ENCODE data around the gene LRCH4. TPM values are rescaled to one million over a fixed set of nuclear protein-coding genes. Genes with fewer than 3 reads are reported as not detected.

LRCH4 gene
- total RNA-seq, 4 donors from 2014 or later, result 36.2 to 53.2 (median 44.0) TPM

DNA sequence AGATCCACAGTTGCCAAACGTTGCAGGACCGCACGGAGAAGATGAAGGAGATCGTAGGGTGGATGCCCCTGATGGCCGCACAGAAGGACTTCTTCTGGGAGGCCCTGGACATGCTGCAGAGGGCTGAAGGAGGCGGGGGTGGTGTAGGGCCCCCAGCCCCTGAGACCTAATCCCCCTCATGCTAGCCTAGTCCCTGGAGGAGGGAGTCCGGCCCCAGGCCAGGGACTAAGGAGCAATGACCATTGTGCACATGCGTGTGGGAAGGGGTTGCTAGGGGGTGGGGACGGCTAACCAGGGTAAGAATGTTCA, 14.8 kb upstream of the LRCH4 start:
- no peaks in the 10 kb centered on the region for H3K9me3 ChIP-seq
- DNase-seq (ENCODE audit: extremely low spot score), result no peak
- TF ChIP-seq POLR2A (IDR thresholded peaks at IDR 0.05; ENCODE audit: low read depth) (no peak), EP300 (IDR thresholded peaks at IDR 0.05) (no peak)
- TF ChIP-seq, protein P1, sequence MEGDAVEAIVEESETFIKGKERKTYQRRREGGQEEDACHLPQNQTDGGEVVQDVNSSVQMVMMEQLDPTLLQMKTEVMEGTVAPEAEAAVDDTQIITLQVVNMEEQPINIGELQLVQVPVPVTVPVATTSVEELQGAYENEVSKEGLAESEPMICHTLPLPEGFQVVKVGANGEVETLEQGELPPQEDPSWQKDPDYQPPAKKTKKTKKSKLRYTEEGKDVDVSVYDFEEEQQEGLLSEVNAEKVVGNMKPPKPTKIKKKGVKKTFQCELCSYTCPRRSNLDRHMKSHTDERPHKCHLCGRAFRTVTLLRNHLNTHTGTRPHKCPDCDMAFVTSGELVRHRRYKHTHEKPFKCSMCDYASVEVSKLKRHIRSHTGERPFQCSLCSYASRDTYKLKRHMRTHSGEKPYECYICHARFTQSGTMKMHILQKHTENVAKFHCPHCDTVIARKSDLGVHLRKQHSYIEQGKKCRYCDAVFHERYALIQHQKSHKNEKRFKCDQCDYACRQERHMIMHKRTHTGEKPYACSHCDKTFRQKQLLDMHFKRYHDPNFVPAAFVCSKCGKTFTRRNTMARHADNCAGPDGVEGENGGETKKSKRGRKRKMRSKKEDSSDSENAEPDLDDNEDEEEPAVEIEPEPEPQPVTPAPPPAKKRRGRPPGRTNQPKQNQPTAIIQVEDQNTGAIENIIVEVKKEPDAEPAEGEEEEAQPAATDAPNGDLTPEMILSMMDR (IDR thresholded peaks at IDR 0.05), result no peak
- H3K27ac ChIP-seq (replicated peaks in 1 of 4), result no peak overlapping the region
- H3K4me1 ChIP-seq, result peaks cover 20 to 44% (median 39%) of the 10 kb centered on the region in 4 donors
- WGBS, result 85% methylated on average over 4 of the region's 9 CpGs
- no peak overlapping the region for H3K4me3 ChIP-seq
- no peaks in the 10 kb centered on the region for H3K27me3 ChIP-seq
- intact Hi-C loops (cut with DNase I), result loop anchor here (5.0 to 10.0 kb wide), 2 partner anchors 92 to 254 kb away; partner anchors contain the start of genes GIGYF1 and SLC12A9
- no peaks in the 10 kb centered on the region for H3K36me3 ChIP-seq

DNA sequence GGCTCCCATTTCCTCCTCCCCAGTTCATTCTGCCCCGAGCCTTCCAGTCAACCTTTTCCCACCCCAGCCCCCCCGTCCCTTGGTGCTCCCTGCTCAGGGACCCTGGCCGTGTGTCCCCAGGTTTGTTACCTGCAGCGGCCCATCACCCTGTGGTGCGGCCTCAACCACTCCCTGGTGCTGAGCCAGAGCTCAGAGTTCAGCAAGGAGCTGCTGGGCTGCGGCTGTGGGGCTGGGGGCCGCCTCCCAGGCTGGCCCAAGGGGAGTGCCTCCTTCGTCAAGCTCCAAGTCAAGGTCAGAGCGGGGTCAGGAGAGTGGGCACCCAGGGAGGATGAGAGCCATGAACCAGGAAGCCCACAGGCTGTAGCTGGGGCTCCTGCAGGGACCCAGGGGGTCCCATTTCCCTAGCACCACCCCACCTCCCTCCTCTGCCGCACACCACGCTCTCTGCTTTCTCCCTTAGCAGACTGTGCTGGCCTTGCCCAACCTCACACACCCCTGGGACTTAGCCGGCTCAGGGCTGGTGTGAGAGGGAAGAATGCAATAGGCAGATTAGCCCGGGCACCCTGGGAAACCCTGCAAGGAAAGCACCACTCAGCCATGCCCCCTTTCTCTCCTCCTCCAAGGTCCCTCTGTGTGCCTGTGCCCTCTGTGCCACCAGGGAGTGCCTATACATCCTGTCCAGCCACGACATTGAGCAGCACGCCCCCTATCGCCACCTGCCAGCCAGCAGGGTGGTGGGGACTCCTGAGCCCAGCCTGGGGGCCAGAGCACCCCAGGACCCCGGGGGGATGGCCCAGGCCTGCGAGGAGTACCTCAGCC, 14.2 kb upstream of the LRCH4 start:
- TF ChIP-seq, protein P1 (IDR thresholded peaks at IDR 0.05), result no peak
- no peak for TF ChIP-seq EP300 (IDR thresholded peaks at IDR 0.05)
- TF ChIP-seq POLR2AphosphoS5 (IDR thresholded peaks at IDR 0.05), result no peak
- TF ChIP-seq POLR2A (IDR thresholded peaks at IDR 0.05; ENCODE audit: low read depth), result no peak
- Histone ChIP-seq H3K4me1 (peaks cover 17 to 38% (median 34%) of the 10 kb centered on the region in 4 donors), H3K27me3 (no peaks in the 10 kb centered on the region), H3K36me3 (no peaks in the 10 kb centered on the region), H3K4me3 (no peak overlapping the region), H3K9me3 (no peaks in the 10 kb centered on the region), H3K27ac (replicated peaks in 1 of 4) (no peak overlapping the region)
- intact Hi-C loops (cut with DNase I), result loop anchor here (5.0 to 10.0 kb wide), 2 partner anchors 92 to 255 kb away; partner anchors contain the start of genes GIGYF1 and SLC12A9
- 80% methylated on average over 9 of the region's 18 CpGs for WGBS
- DNase-seq (ENCODE audit: extremely low spot score), result no peak

DNA sequence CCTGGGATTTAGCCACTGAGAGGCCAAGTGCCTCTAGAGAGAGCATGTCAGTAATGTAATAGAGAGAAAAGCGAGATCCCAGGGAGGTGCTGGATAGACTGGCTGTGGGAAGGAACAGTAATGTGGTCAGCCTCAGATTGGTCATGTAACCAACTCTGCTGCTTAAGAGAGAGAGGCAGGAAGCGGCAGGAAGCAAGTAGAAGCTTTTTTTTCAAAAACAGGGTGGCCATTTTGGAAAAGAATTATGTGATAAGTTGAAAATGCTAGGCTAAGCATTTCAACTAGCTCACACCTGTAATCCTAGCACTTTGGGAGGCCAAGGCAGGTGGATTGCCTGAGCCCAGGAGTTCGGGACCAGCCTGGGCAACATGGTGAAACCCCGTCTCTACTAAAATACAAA, 12.5 kb upstream of the LRCH4 start:
- peaks cover 8 to 24% (median 20%) of the 10 kb centered on the region in 4 donors for H3K4me1 ChIP-seq
- H3K27ac ChIP-seq (replicated peaks in 1 of 4), result no peak overlapping the region
- WGBS, result 89% methylated on average over 4 of the region's 4 CpGs
- H3K27me3 ChIP-seq, result no peaks in the 10 kb centered on the region
- no peaks in the 10 kb centered on the region for H3K36me3 ChIP-seq
- no peaks in the 10 kb centered on the region for H3K9me3 ChIP-seq
- intact Hi-C loops (cut with DNase I), result no loop called here
- H3K4me3 ChIP-seq, result no peak overlapping the region
- TF ChIP-seq EP300 (IDR thresholded peaks at IDR 0.05) (no peak), POLR2AphosphoS5 (IDR thresholded peaks at IDR 0.05) (no peak), POLR2A (IDR thresholded peaks at IDR 0.05; ENCODE audit: low read depth) (no peak)
- TF ChIP-seq, protein P1 (IDR thresholded peaks at IDR 0.05), result no peak
- no peak for DNase-seq (ENCODE audit: extremely low spot score)

DNA sequence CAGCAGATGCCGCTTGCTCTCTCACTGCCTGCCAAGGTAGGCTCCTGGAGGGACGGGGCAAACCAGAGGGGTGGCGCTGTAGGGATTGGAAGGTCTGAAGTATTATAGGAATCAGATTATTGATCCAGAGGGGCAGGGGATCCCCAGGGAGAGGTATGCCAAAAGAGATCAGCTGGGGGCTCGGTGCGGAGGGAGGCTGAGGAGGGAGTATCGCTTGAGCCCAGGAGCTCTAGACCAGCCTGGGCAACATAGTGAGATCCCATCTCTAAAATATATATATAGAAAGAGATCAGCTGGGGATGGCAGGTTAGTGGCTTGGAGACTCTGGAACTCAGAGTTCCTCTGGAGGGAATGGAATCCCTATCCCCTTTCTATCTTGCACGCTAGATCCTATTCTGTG, 9.3 kb upstream of the LRCH4 start:
- Histone ChIP-seq H3K27me3 (peaks cover 0 to 16% (median 0%) of the 10 kb centered on the region in 4 donors), H3K4me1 (peaks cover 0 to 12% (median 2%) of the 10 kb centered on the region in 4 donors), H3K27ac (replicated peaks in 1 of 4) (no peak overlapping the region), H3K4me3 (no peak overlapping the region), H3K9me3 (no peaks in the 10 kb centered on the region), H3K36me3 (no peaks in the 10 kb centered on the region)
- no peak for DNase-seq (ENCODE audit: extremely low spot score)
- TF ChIP-seq EP300 (IDR thresholded peaks at IDR 0.05) (no peak), POLR2AphosphoS5 (IDR thresholded peaks at IDR 0.05) (no peak), POLR2A (IDR thresholded peaks at IDR 0.05; ENCODE audit: low read depth) (no peak)
- TF ChIP-seq, protein P1 (IDR thresholded peaks at IDR 0.05), result no peak
- WGBS, result 95% methylated on average over 7 of the region's 7 CpGs
- intact Hi-C loops (cut with DNase I), result no loop called here

Measured in esophagus muscularis mucosa (tissue), 4 donors.